Suppressor macrophage treated with lipopolysaccharide for 4 hours (primary cell): ENCODE results near the gene TMCC3.
"Not testable (repeated sequence)": the region's sequence is repeated elsewhere in the genome, so short reads cannot be mapped to it uniquely, and the experiment has no call there.

Experiments used
- DNase-seq: peaks from one replicate; pipeline ENCODE4 v3.0.0-alpha.2; 2020

The TMCC3 gene

GRCh38 chr12:94560431-94561221 is 89.7 kb downstream of the TMCC3 start:
- no peak for DNase-seq

GRCh38 chr12:94558612-94559011 is 91.7 kb downstream of the TMCC3 start:
- DNase-seq: no peak

DNA sequence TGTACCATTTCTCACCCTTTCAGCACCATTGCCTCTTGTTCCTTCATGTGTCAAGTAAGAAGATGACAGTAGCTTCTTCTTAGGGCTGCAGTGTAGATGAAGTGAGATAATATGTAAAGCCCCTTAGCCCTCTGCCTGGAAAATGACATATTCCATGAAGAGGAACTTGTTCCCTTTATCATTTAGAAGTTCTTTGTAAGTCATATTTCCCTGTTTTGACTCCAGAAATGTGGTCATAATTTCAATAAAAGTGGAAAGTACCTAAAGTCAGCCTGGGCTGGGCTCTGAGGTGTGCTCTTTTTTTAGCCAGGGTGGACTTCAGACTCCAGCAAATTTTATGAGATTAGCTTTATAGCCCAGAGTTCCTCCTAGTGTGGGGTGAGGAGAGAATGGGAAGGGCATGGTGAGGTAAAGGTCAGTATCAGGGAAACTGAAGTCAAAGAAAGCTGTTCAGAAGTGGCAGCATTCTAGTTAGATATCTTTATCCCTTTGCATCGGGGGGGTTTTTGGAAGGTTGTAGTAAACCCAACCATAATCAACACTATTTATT is 92.5 kb downstream of the TMCC3 start:
- DNase-seq: peak; percentile 56

- DNase-seq: no peak
These were observed 94.7 kb downstream of the TMCC3 start for GRCh38 chr12:94555687-94556086.

- DNase-seq: no peak
These were observed 96.5 kb downstream of the TMCC3 start for GRCh38 chr12:94553875-94554274.

DNA sequence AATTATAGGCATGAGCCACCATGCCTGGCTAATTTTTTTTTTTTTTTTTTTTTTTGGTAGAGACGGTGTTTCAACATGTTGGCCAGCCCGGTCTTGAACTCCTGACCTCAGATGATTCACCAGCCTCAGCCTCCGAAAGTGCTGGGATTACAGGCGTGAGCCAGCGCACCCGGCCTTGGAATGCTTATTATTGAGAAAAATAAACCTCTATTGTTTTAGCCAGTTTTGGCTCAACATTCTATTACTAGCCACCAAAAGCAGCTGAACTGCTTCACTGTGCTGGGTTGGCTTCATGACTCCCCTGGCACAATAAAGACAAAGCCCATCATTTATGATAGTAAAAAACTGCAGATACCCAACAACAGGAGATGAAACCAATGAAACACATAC is 97.2 kb downstream of the TMCC3 start:
- DNase-seq: no peak

DNA sequence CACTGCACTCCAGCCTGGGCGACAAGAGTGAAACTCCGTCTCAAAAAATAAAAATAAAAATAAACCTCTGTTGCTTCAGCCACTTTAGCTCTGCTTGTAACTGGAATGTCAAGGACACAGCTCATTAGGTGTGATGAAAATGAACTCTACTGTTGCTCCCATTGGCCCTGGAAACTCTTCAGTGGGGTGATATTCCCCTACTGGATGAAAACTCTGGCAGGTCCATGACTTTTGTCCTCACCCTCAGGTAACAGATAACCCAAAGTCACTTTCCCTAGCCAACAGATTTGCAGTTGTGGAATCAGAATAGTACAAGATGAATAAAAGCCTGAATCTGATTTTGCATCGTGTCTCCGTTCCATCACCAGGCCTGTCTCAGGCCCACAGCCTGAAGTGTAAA is 98.5 kb downstream of the TMCC3 start:
- DNase-seq: no peak

DNA sequence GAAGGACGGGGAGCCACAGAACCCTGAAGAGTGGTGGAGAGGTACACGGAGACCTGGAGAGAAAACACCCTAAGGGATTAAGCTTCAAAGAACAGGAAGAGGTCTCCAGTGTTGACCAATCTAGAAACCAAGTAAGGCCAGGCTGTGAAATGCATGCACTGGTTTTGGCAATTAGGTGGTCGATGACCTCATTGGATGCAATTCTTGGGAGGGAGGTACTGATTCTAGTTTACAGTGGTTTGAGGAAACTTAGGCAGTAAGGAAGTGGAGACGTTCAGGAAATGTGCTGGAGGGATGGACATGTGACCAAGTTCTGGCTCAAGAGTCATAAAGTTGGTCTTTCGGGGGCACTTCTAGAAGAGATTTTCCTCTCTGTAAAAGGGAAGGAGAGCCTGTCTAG is 99.4 kb downstream of the TMCC3 start:
- DNase-seq: peak; percentile 71

GRCh38 chr12:94548833-94549232 is 101.5 kb downstream of the TMCC3 start:
- not testable (repeated sequence) for DNase-seq

DNA sequence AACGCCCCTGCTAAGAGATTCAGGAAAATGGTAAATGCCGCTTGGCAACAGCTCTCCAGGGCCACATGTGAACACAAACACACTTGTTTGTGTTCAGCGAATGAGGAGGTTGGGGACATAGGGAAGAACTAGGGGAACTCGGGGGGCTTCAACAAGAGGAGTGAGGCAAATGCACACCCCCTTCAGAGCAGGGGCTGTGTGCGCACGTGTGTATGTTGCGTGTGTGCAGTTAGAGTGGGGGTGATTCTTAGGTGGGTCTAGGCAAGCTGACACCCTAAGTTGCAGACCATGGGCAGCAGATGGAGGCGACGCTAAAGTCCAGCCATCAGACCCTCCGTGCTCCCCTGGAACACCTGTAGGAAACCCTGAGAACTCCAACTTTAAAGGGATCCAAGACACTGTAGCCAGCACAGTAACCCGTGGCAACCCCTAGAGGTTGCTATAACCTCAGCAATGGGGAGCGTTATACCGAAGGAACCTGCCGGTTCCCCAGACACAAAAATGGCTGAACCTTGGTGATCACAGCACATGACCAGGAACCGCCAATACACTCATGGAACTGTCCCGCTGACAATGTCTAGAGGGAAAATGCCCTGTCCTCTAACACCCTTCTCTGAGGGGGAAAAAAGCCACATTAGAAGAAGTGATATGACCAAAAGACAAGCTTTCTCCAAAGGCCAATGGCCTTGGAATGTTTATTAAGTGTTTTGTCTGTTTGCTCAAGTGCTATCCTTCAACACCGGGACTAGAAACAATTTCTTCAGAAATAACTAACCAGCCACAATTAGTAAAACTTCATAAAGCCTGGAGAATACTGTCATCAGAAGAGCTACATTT is 104.2 kb downstream of the TMCC3 start:
- DNase-seq: peak; percentile 30

GRCh38 chr12:94544355-94544754 is 106.0 kb downstream of the TMCC3 start:
- peak; percentile 2 for DNase-seq

DNA sequence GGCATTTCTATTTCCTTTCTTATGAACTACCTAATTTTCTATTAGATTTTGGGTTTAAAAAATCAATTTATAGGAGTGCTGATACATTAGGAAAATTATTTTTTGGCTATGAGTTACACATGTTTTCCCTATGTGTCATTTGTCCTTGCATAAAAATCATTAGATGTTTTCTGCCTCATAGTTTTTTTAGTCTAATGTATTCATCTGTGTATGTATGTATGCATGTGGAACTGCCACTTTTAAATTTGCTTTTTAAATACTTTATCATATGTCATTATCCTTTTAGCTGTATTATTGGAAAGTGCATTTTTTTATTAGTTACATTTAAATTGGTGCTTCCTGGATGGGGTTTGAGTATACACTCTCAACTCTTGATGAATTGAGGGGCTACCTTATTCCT is 112.0 kb downstream of the TMCC3 start:
- DNase-seq: no peak

DNA sequence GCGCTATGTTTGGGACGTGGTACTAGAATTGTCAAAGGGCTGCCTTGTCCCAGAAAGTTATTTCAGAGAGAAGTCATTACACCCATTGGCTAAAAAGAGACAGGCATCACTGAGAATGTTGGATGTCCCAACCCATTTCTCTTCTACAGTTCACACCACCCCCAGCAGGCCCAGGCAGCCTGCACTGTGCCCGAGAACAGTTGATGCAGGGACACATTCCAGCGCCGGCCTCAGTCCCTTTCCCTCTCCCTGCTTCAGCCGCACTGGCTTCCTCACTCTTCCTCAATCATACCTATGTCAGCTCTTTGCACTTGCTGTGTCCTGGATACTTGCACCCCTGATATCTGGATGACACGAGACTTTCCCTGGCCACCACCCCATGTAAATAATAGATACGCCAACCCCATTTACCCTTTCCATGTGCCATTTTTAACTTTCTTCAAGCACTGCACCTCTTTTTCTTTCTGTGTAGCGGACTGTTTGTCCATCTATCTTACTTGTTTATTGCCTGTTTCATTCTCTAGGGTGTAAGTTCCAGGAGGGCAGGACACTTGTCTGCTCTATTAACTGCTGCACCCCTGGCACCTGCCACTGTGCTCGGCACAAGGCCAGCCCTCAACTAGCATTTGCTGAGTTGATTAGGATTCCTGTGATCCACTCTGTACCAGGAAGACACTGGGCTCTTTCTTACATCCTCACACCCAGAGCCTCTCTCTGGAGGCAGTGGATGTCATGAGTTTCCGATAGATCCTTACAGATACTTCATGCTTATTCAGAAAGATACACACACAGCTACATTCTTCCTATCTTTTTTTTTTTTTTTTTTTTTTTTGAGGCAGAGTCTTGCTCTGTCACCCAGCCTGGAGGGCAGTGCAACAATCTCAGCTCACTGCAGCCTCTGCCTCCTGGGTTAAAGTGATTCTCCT is 114.1 kb downstream of the TMCC3 start:
- DNase-seq: no peak

DNA sequence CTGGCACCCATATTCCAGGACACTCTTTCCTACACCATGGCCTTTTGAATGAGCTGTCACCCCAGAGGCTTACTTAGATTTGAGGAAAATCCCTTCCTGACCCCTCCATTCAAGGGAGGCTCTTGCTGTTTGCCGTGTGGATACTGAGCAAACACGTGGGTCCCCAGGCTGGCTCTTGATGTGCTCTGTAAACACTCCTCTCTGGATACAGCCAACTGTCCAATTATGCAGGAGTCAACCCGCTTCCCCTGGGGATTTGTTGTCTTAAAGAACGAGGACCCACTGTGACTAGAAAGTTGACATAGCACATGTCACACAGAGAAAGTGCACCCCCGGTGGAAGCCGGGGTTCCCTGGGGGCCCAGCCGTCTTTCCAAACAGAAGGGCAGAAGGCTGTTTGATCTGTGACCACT is 114.8 kb downstream of the TMCC3 start:
- DNase-seq: no peak

DNA sequence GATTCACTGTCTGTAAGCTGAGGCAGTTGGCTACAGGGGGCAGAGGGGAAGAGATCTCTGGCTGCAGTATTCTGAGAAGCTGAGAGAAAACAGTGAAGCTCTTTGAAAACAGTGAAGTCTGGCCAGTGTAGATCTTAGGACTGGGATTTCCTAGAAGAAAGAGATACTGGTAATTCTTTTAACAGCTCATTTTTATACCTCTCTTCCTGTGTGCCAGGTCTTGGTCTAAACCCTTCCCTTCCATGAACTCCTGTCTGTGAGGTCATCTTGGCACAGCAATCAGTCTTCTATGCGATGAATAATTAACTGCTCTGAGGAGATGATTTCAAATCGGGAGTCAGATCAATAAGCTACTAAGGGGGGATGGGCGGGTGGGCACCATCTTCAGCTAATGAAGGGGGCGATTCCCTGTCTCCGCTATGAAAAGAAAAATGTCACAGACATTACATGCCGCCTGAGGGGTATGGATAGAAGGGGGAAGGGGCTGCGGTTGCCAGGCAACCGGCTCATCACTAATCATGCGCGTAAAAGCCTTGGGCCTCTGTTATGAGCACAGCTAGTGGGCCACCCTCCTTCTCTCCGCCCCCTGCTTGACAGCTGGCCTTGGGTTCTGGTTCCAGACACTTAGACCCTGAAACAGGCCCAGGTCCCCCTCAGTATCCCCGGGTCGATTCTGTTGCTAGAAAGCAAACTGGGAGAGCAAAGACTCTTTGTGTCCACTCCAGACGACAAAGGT is 115.4 kb downstream of the TMCC3 start:
- DNase-seq: no peak

DNA sequence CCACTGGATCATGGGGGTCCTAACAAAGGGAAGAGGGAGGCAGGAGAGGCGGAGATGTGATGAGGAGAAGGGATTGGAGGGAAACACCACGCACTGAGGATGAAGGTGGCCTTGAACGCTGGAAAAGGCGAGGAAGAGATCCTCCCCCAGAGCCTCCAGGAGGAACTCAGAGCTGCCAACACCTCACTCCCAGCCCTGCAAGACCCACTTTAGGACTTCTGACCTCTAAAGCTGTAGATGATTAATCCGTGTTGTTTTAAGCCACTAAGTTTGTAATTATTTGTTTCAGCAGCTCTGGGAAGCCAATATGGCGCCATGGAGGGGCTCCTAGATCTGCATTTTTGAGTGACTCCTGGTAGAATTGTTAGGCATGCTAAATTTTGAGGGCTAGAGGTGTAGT is 116.1 kb downstream of the TMCC3 start:
- no peak for DNase-seq

GRCh38 chr12:94532490-94533422 is 117.6 kb downstream of the TMCC3 start:
- peak; percentile 75 for DNase-seq

- no peak for DNase-seq
These were observed 119.1 kb downstream of the TMCC3 start for GRCh38 chr12:94531196-94531720.

- peak; percentile 7 for DNase-seq
These were observed 124.4 kb downstream of the TMCC3 start for GRCh38 chr12:94525951-94526350.
